ENCODE measurements around the gene ROS1. TPM values are rescaled to one million over a fixed set of nuclear protein-coding genes. Genes with fewer than 3 reads are reported as not detected.

The ROS1 gene
- total RNA-seq, 1 experiment from 2014 or later = not detected

GRCh38 chr6:117384659-117385058 lies 41.1 kb downstream of the ROS1 start:
- Mint-ChIP-seq H3K9me3 (no peaks in the 10 kb centered on the region), H3K4me1 (no peaks in the 10 kb centered on the region), H3K36me3 (ENCODE audit: insufficient read depth in 1 of 3, low read depth in 3 of 3) (no peaks in the 10 kb centered on the region), H3K4me3 (no peak overlapping the region), H3K27me3 (ENCODE audit: low read depth) (no peaks in the 10 kb centered on the region), H3K27ac (no peak overlapping the region)
- no peaks in the 10 kb centered on the region; the same call in 1 of the 2 replicates for H3K27me3 ChIP-seq (ENCODE audit: insufficient read depth, low read length)
- no peak overlapping the region for H4K91ac ChIP-seq (ENCODE audit: insufficient read length, low read depth, low read length)
- H3K4me1 ChIP-seq (ENCODE audit: insufficient read depth, low read length) = no peaks in the 10 kb centered on the region
- no peaks in the 10 kb centered on the region for H3K23me2 ChIP-seq (ENCODE audit: insufficient read length, low read depth, low read length, poor library complexity, severe bottlenecking)
- H2AK5ac ChIP-seq (ENCODE audit: insufficient read length, low read length) = no peak overlapping the region
- no peak overlapping the region for H2BK15ac ChIP-seq (ENCODE audit: low read depth, low read length)
- DNase-seq = no peak
- TF ChIP-seq, protein P1, sequence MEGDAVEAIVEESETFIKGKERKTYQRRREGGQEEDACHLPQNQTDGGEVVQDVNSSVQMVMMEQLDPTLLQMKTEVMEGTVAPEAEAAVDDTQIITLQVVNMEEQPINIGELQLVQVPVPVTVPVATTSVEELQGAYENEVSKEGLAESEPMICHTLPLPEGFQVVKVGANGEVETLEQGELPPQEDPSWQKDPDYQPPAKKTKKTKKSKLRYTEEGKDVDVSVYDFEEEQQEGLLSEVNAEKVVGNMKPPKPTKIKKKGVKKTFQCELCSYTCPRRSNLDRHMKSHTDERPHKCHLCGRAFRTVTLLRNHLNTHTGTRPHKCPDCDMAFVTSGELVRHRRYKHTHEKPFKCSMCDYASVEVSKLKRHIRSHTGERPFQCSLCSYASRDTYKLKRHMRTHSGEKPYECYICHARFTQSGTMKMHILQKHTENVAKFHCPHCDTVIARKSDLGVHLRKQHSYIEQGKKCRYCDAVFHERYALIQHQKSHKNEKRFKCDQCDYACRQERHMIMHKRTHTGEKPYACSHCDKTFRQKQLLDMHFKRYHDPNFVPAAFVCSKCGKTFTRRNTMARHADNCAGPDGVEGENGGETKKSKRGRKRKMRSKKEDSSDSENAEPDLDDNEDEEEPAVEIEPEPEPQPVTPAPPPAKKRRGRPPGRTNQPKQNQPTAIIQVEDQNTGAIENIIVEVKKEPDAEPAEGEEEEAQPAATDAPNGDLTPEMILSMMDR (conservative IDR thresholded peaks at IDR 0.05) = no peak
- H3K56ac ChIP-seq (ENCODE audit: insufficient read length, low read depth, low read length) = no peak overlapping the region
- no peaks in the 10 kb centered on the region for H3K79me2 ChIP-seq (ENCODE audit: insufficient read depth, low read length)
- H4K20me1 ChIP-seq (ENCODE audit: control insufficient read depth, insufficient read depth, insufficient read length) = no peaks in the 10 kb centered on the region
- no CpG with 5 or more reads among the region's 2 CpGs for WGBS (ENCODE audit: extremely low coverage, insufficient read length, low lambda C conversion rate)
- H4K5ac ChIP-seq (ENCODE audit: insufficient read length, low read depth, low read length) = no peak overlapping the region
- H3K27ac ChIP-seq (ENCODE audit: insufficient read length, low read depth, low read length) = no peak overlapping the region
- H3K14ac ChIP-seq (ENCODE audit: insufficient read depth, low read length) = no peak overlapping the region
- no peaks in the 10 kb centered on the region for H3K79me1 ChIP-seq (ENCODE audit: insufficient read depth, low read depth, low read length, poor library complexity, severe bottlenecking)
- no peak overlapping the region for H2BK5ac ChIP-seq (ENCODE audit: insufficient read length, low read length)
- H3K9ac ChIP-seq (ENCODE audit: extremely low read depth, insufficient read length, low read length) = no peak overlapping the region
- H3K9me3 ChIP-seq (ENCODE audit: control insufficient read depth, low read depth, low read length) = no peaks in the 10 kb centered on the region
- H2BK12ac ChIP-seq (ENCODE audit: insufficient read length, low read depth, low read length) = no peak overlapping the region
- no peak overlapping the region for H3K4me2 ChIP-seq (ENCODE audit: insufficient read depth, insufficient read length, low read length)
- no peak overlapping the region for H3K23ac ChIP-seq (ENCODE audit: insufficient read length, low read depth, low read length)
- H2AFZ ChIP-seq (ENCODE audit: low read length) = no peak overlapping the region
- H3K4ac ChIP-seq (ENCODE audit: low read depth, low read length) = no peak overlapping the region
- no peak overlapping the region for H3T11ph ChIP-seq (ENCODE audit: low read length)
- H2BK120ac ChIP-seq (ENCODE audit: low read depth, low read length, poor library complexity, severe bottlenecking) = no peak overlapping the region
- no peak overlapping the region for H3K18ac ChIP-seq (ENCODE audit: insufficient read length, low read depth, low read length)
- H2BK20ac ChIP-seq (ENCODE audit: low read depth, low read length, poor library complexity, severe bottlenecking) = no peak overlapping the region
- no peak overlapping the region for H4K8ac ChIP-seq (replicated peaks; ENCODE audit: insufficient read length, low read depth, low read length)
